Colon (tissue), 2 donors: ENCODE measurements around the gene APOBEC2.

ENCODE experiments used
- FAIRE-seq: peaks from 2 replicates; lab custom pipeline; 2012; peaks lifted over from hg19 to GRCh38; lab: Jason Lieb, UNC
- donor health status: control.
- donor health status: control.

APOBEC2 gene

DNA sequence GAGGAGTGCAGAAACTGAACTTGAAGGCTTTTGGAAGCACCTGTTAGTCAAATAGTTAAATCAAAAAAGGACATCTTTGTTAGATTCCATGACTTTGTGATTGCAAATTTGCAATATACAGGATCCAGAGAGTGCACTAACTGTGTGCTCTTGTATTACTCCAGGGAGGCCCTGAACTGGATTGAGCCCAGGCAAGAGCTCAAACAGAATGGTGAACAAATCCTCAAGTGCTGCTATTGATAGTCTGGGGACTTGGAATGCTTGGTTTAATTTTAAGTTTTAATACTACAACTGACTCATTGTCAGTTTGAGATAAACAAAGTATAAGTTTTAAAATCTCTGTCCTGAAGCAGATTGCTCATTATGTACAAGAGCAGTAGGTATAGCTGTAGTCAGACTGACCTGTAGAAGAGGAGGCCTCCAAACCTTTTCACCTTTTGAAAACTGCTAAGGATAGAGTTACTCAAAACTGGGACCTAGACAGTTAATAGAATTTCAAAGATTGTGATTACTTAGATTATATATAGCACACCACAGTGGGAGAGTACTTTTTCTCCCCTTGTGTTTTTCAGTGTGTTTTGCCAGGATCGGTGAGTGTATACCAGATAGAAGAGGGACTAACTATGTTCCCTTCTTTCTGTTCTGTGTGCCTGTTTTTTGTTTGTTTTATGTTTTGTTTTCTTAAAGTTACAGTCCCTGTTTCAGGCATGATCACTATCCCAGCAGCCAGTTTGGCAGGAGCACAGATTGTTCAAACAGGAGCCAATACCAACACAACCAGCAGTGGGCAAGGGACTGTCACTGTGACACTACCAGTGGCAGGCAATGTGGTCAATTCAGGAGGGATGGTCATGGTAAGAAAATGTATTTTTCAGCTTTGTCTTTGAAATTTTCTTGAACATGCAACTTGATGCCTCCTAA lies 38.1 kb downstream of the APOBEC2 start:
- FAIRE-seq = no peak

DNA sequence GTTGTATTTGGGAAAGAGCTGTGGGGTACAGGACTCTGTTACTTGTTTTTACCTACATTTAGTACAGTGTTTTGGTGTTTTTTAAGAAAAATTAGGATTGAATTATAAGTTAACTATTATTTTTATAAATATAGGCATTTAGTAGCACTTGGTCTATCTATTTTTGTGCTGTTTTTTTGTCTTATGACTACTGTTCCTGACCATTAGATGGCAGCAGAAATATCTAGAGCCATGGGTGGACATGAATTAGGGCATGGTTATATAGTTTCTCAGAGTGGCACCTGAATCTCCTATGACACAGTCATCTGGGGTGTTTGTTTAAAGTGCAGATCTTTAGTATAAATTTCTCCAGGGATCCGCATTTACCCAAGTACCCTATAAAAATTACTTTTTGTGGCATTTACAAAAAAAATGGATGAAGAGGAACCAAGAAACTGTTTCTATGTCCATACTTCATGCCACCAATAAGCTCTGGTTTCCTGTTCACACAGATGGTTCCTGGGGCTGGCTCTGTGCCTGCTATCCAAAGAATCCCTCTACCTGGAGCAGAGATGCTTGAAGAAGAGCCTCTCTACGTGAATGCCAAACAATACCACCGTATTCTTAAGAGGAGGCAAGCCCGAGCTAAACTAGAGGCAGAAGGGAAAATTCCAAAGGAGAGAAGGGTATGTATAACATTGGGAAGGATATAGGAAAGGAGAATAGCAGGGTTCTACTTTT lies 39.6 kb downstream of the APOBEC2 start:
- no peak for FAIRE-seq

DNA sequence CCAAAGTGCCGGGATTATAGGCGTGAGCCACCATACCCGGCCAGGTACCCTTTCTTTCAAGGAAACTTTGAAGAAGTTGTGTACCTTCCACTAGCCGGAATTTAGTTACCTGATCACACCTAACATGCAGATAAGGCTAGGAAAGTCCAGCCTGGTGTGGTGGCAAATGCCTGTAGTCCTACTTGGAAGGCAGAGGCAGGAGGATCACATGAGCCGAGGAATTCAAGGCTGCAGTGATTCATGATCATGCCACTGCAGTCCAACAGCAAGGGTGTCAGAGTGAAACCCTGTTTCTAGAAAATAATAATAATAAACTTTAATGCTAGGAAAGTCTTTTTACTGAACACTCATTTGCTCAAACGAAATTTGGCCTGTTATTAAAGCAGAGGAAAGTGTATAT lies 40.7 kb downstream of the APOBEC2 start:
- FAIRE-seq = no peak

DNA sequence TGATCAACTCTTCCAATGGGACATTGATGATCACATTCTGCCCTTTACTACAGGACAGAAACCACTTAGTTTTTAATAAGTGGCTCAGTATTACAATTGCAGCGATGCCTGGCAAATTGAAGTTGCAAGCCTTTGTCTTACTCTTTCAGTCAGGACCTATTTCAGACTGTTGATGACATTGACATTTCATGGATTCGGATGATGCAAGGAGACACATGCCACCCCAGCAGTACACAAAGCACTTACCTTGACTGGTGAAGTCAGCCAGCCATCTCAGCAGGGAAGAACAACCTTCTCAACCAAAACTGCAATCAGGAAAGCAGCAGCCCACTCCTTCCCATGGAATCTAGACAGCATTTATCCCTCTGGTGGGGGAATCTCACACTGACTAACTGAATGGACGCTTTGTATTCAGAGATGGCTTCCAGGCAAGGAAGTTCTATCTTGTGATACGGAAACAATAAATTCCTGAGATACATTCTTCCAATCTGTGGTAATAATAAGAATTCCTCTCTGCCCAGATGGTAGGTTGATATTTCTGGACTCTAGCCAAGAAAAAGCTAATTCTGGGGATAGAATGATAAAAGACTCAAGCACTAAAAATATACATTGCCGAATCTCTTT lies 44.6 kb downstream of the APOBEC2 start:
- FAIRE-seq = no peak

DNA sequence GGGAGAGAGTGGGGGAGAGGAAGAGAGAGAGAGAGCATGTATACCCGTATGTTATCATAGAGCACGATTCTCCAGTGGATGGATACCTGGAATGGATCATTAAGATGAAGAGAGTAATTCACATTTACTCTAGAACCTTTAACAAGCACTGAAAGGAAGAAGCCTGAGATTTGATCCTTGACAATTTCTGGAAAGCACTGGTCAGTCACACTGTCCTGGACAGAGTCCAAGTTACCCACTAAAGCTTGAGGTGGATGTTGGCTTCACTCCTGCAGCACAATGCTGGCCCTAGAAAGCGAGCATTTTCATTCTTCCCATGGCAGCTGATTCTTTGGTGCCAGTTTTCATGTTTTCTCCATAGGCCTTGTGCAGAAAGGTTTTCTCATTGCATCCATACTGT lies 45.4 kb downstream of the APOBEC2 start:
- FAIRE-seq = no peak

DNA sequence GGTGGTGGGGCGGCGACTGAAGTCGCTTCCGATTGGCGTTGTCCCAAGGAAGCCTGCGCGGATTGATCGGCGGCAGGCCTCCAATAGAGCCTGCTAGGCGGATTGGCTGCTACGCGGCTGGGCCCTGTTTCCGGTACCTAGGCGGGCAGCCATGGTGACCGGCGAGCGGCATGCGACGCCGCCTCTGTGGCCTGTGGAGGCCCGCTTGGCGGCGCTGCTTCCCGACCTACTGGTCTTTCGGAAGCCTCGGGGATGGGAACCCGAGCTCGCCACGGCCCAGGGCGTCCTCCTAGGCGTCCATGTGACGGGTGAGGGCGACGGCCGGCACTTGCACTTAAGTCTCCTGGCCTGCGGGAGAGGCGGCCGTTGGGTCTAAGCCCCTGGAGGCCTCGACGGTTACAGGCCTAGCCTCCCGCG lies 47.9 kb downstream of the APOBEC2 start:
- no peak for FAIRE-seq

DNA sequence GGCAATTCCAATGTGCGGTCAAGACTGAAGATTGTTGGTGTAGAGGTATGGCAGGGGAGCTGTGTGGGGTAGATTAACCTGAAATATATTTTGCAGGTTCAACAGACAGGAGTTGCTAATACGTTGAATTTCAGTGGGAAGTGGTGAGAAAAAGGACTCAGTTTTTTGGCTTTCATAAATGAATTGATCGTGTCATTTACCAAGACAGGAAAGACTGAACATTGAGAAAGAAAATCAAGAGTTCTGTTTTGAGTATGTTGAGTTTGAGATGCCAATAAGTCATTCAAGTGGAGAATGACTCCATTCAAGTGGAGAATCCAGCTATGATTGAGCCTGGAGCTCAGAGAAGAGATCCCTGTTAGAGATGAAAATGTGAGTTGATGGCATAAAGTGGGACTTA lies 50.8 kb downstream of the APOBEC2 start:
- no peak for FAIRE-seq

DNA sequence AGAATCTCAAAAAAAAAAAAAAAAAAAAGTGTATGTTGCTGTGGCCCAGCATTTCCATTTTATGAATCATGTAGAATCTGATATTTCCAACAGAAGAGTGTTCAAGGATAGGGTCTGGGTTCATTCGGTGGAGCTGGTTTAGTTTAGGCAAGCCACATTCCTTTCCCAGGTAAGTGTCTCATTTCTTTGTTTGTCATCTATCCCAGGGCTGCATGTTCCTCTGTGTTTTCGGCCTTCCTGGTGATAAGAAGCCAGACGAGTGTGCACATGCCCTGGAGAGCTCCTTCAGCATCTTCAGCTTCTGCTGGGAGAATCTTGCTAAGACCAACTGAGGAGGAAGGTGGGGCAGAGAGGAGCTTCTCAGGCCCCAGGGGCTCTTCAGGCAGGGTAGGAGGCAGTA lies 58.0 kb downstream of the APOBEC2 start:
- FAIRE-seq = no peak
